ENCODE data around the gene PTPRJ. TPM values are rescaled to one million over a fixed set of nuclear protein-coding genes. Genes with fewer than 3 reads are reported as not detected.

Gene PTPRJ
- total and polyA plus RNA-seq, 2 of the 4 experiments (the other 2 are of a cell fraction), result 5.6 to 14.9 TPM

GRCh38 chr11:48105096-48105990 lies 125.0 kb downstream of the PTPRJ start:
- Histone ChIP-seq H2BK20ac (ENCODE audit: low read depth, low read length) (no peak overlapping the region), H3K4me3 (ENCODE audit: insufficient read depth, low read depth, low read length) (no peak overlapping the region), H4K5ac (ENCODE audit: low read depth, low read length) (no peak overlapping the region), H2BK15ac (ENCODE audit: low read depth, low read length) (no peak overlapping the region), H3K27ac (ENCODE audit: insufficient read depth, low read length) (no peak overlapping the region), H3K23ac (ENCODE audit: low read depth, low read length) (no peak overlapping the region), H3K14ac (replicated peaks; ENCODE audit: low read depth, low read length) (no peak overlapping the region), H2BK120ac (ENCODE audit: low read depth, low read length) (no peak overlapping the region), H3K4me2 (ENCODE audit: low read depth, low read length) (no peak overlapping the region), H3K36me3 (ENCODE audit: control insufficient read depth, insufficient read depth, low read length) (no peaks in the 10 kb centered on the region), H2AK5ac (ENCODE audit: low read depth, low read length) (peak overlapping the region; percentile 45), H4K20me1 (ENCODE audit: insufficient read depth, low read length) (peaks cover 3% of the 10 kb centered on the region), H2AFZ (replicated peaks; ENCODE audit: low read length, poor library complexity) (no peak overlapping the region), H3K9ac (ENCODE audit: low read depth, low read length) (no peak overlapping the region), H4K91ac (ENCODE audit: insufficient read depth, low read depth, low read length) (no peak overlapping the region), H3K4ac (ENCODE audit: low read depth, low read length) (no peak overlapping the region), H3K4me1 (ENCODE audit: control insufficient read depth, insufficient read depth, low read length) (peaks cover 11% of the 10 kb centered on the region), H3K79me1 (ENCODE audit: low read depth in 1 of 2, low read length in 2 of 2) (peaks cover 24 to 67% of the 10 kb centered on the region in 2 experiments), H2BK5ac (ENCODE audit: low read depth, low read length, poor library complexity, severe bottlenecking) (no peak overlapping the region), H3K18ac (ENCODE audit: low read depth, low read length) (no peak overlapping the region), H3K56ac (ENCODE audit: extremely low read depth, insufficient read depth, low read length) (no peak overlapping the region), H3K9me1 (ENCODE audit: insufficient read depth, low read length) (peaks cover 24% of the 10 kb centered on the region; the same call in 1 of the 2 replicates), H3K27me3 (ENCODE audit: control insufficient read depth, insufficient read depth, low read length) (no peaks in the 10 kb centered on the region), H2AK9ac (replicated peaks; ENCODE audit: low read depth, low read length, poor library complexity) (no peak overlapping the region), H3K9me3 (ENCODE audit: control insufficient read depth, insufficient read depth, low read length) (no peaks in the 10 kb centered on the region), H4K8ac (ENCODE audit: low read depth in 2 of 2, low read length in 2 of 2) (no peak overlapping the region)
- POLR2A ChIA-PET (ENCODE audit: unreplicated experiment), result no interaction called here
- no TSS peak for BruUV-seq (replicated peaks)
- WGBS, 2 experiments (ENCODE audit: extremely low coverage in 2 of 2, insufficient read length in 1 of 2), result 100% methylated on average over 2 of the region's 10 CpGs; no CpG with 5 or more reads in 1 of the 2 experiments
- DNase-seq (no peak), ATAC-seq (ENCODE audit: low read depth) (no peak)
- dilution Hi-C loops (cut with HindIII; ENCODE audit: low sequenced_read_pairs, unreplicated experiment) (no loop called here), intact Hi-C loops (cut with micrococcal nuclease) (loop anchor here (5.0 kb wide), 1 partner anchor 103 kb away; no protein-coding TSS in a partner anchor), in situ Hi-C loops (cut with MboI; ENCODE audit: low sequenced_read_pairs) (loop anchor here (10.0 kb wide), 1 partner anchor 251 kb away; no protein-coding TSS in a partner anchor)
- TF ChIP-seq CTCF (conservative IDR thresholded peaks at IDR 0.05; ENCODE audit: low read depth, low read length), result no peak
- TF ChIP-seq RCOR1 (IDR thresholded peaks at IDR 0.05; ENCODE audit: insufficient replicate concordance, low read length), result no peak
- CTCF ChIA-PET, result interaction anchor here (0.6 to 0.9 kb wide), 3 partner anchors 20 to 173 kb away, joined by 3 to 4 read pairs (median 4); no protein-coding TSS in a partner anchor
